GM18519 (cell line): ENCODE results near the gene PRKG1.
"Not testable (repeated sequence)": the region's sequence is repeated elsewhere in the genome, so short reads cannot be mapped to it uniquely, and the experiment has no call there.

Source experiments
- ATAC-seq: cut with Tn5 transposase; IDR thresholded peaks from one replicate; pipeline ENCODE4 v1.9.1; 2021; ENCODE audit warnings: mild to moderate bottlenecking, moderate library complexity; ENCODE audit not compliant: unreplicated experiment, low FRiP score

The PRKG1 gene

DNA sequence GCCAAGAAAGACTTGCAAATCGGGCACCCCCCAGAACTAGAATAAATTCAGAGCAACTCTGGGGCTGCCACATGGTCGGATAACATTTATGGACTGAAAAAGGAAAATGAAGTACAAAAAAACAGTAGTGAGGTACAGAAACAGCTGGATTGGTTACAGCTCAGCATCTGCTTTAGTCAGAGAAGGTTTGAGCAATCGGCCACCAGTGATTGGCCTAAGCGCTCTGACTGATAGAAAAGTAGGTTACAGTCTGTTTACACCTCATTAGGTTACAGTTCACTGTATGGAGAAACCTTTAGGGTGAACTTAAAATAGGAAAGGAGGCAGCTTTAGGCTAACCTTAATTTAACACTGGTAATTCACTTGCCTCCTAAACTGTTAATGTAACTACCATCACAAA, 1137.8 kb downstream of the PRKG1 start:
- ATAC-seq, result no peak

DNA sequence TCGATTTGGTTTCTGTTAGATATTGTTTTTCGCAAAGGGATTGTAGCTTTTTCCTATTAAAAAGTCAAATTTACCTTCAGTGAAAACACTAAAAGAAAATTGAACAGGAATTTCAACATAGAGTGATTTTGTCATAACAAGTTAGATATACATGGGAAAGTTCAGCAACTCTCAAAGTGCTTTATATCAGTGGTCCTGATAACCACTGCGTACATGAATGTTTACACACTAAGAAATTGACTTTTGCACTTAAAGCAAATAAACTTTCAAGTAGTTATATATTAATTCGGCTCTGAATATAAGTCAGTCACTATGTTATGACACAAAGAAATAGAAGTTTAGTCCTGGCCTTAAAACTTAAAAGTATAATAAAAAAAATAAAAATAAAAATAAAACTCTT, 1138.5 kb downstream of the PRKG1 start:
- ATAC-seq, result no peak

DNA sequence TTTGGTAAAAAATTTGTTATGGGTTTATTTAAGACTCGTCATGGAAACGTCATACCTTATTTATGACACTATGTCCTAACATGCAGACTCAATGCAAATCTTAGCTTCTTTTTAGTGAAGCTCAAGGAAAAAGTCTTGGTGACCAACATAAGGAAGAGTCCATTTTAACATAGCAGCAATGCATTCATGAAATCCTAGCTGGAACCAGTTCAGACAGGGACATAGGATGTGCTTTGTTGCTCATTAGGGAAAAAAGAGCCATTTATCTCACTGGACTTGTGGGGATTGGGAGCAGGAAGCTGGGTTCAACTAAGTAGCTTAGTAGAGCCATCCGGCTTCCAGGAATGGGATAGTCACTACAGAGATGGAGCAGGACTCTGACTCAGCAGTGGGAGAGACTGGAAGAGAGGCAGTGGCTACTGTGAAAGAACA, 1139.0 kb downstream of the PRKG1 start:
- no peak for ATAC-seq

DNA sequence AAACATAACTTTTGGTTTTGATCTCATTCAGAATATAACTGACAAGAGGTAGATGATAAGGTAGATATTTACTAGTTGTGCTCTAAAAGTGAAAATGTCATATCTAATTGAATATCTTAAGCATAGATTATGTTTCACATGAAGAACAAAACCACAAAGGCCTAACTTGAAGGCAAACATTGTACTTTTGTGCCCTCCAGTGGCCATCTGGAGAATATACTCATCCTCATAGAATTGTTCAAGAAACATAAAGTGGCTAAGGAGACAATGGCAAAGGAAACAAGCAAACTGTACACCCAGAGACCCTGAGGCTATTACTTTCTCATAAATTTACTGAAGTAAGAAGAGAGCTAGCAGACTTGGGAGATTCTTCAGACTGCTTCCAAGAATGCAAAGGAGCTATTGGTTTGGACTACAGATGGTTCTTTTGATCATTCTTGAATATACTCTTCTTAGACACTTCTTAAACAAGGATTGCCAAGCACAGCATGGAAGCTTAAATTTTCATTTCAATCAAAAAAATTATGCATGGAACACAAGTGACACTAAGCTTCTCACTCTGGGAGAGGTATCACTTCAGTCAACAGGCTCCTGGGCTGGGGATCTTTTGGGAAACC, 1141.6 kb downstream of the PRKG1 start:
- ATAC-seq, result peak; percentile 72

DNA sequence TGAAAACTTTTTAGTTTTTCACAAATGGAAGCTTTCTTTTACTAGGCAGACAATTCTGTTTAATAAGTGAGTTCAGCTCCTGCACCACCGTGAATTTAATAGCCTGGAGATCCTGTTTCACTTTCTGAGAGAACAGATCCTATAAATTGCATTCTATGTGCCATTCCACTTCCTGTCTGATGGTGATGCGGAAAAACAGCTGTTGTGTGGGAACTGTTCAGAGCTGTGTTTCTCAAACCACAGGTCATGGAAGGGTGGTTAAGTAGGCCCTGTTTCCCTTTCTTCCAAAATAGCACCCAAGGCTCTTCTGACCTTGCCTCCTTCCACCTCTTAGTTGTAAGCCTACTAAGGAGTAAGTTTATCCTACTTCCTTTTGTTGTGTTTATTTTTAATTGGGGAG, 1142.6 kb downstream of the PRKG1 start:
- ATAC-seq, result peak; percentile 63

DNA sequence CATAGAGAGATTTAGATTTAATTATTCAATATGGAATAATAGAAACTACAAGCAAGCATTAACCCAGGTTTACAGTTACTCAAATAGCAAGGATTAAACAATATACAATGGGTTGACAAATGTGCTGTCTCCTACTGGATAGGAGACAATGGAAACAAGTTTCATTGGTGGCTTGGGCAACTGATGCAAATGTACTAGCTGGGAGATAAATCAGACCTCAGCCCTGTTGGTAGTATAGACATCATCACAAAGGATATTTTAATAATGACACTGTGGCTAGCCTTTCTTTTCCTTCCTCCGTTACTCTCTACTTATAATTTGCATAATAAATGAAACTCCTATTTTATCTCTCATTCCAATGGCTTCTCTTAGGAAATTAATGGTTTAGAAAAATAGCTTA, 1143.2 kb downstream of the PRKG1 start:
- ATAC-seq, result no peak

DNA sequence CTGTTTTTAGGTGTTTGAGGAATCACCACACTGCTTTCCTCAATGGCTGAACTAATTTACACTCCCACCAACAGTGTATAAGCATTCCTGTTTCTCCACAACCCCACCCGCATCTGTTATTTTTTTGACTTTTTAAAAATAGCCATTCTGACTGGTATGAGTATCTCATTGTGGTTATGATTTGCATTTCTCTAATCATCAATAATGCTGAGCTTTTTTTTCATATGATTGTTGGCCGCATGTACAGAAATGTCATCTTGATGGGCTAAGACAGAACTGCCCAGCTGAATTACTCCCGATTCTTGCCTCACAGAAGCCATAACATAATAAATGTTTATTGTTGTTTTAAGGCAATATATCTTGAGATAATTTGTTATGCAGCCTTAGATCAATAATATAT, 1146.7 kb downstream of the PRKG1 start:
- ATAC-seq, result no peak

DNA sequence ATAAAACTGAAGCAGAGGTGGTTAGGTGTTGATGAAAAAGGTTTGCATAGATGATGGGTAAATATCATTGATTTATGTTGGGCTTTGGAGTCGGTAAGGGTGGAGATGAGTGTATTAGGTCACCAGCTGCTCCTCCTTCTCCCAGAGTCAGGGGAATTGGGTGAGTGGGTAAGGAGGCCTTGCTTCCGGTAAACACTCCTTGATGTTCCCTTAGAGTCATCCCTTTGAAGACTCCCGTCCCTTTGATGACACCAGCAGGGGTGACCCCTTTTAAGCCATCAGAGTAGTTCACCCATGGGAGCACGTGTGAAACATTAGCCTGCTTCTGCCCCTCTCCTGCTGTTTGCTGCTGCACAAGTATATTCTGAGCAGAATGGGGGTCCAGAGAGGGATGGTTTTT, 1147.6 kb downstream of the PRKG1 start:
- no peak for ATAC-seq

DNA sequence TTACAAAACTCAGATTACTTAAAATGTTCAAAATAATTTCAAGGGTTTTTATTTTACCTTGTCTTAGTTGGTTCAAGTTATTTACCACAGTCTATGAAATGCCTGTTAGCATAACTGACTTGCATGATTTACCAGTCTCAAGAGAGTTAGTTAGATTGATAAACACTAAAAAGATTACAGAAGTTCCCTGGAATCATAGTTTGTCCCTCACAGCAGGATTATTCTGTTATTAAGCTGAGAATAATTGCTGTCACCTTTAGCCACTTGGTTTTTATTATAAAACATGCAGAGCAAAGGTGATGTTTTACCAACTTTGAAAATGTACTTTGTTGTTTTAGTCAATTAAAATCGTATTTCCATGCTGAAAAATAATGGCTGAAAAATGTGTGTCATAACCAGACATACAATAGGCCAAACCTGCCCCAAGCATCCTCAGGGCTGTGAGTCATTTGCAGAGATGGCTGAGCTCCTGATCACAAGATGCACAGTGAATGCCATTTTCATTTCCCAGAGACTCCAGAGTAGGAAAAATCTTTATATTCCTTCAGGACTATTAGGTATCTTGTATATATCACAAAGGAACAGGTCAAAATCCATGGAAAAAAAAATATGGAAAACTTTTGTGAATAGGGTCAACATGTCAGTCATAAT, 1152.0 kb downstream of the PRKG1 start:
- no peak for ATAC-seq

DNA sequence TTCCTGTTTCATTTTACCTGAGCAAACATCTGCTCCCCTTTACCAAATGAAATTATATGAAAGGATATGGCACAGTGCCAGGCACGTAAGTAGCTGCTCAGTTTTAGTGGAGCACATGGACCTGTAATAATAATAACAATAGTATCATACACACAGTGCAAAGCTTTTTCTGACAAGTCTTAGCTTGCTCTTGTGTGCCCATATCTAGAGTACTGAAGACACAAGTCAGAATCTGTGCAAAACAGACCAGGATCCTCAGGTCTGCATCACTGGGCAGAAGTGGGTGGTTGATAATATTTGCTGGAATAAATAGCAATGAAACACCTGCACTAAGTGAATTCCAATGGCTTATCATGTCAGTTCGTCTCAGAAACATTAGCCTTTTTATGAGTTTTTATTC, 1154.3 kb downstream of the PRKG1 start:
- no peak for ATAC-seq

DNA sequence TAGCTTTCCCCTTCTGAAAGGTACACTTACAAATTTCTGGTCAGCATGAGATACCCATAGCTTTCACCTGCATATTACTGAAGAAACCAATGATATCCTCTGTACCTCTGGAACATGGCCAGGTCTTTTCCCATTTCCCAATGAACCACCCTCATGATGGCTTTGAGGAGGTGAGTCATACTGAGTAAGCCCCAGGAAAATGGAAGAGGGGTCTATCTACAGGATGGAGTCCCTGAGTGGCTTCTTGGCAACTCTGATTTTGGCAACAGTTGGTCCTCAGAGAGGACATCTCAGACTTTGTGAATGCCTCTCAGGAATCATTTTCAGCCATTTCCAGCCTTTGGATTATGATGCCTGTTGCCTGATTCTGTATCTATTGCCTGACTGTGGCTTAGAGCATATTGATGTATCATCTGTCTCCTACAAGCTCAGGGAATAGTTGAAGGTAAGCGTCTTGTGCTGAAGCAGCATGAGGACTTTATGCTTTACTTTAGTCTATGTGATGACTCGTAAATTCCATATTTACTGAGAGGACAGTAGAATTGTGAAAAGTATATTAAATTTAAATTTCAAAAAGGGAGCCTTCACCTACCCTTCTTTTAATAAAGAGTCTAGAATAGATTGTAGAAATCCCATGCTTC, 1155.1 kb downstream of the PRKG1 start:
- no peak for ATAC-seq

DNA sequence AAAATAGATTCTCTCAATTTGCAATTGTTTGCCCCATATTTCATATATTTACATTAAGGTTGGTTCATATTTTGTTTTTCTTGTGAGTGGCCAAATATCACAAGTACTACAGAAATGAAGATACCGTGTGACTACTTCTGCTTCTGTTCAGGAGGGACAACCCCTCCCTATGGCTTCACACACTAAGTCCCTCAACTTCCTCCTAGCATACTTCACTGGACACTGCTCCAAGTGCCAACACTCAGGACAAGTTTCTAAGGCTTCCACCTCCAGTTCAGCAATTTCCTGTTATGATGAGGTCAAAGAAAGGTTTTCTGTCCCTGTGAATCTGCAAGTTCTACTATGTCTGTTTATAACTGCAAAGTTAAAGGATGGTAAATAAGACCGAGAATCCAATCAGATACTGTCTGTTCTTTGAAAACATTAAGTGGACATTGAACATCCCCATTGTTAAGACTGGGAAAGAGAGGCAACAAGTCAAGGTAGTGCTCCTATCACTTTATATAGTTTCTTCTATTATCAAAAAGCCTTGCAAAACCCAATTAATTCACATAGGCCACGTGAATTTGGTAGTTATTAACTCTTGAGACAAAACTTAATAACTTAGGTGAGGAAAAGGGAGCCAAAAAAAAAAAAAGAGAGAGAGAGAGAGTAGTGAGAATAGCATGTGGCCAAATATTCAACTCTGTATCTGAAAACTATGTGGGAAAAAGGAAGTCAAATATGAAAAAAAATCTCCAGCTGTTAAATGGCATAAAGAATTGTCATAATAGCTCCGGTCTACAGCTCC, 1158.5 kb downstream of the PRKG1 start:
- ATAC-seq, result peak; percentile 96

DNA sequence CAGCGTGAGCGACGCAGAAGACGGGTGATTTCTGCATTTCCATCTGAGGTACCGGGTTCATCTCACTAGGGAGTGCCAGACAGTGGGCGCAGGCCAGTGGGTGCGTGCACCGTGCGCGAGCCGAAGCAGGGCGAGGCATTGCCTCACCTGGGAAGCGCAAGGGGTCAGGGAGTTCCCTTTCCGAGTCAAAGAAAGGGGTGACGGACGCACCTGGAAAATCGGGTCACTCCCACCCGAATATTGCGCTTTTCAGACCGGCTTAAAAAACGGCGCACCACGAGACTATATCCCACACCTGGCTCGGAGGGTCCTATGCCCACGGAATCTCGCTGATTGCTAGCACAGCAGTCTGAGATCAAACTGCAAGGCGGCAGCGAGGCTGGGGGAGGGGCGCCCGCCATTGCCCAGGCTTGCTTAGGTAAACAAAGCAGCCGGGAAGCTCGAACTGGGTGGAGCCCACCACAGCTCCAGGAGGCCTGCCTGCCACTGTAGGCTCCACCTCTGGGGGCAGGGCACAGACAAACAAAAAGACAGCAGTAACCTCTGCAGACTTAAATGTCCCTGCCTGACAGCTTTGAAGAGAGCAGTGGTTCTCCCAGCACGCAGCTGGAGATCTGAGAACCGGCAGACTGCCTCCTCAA, 1159.2 kb downstream of the PRKG1 start:
- not testable (repeated sequence) for ATAC-seq

DNA sequence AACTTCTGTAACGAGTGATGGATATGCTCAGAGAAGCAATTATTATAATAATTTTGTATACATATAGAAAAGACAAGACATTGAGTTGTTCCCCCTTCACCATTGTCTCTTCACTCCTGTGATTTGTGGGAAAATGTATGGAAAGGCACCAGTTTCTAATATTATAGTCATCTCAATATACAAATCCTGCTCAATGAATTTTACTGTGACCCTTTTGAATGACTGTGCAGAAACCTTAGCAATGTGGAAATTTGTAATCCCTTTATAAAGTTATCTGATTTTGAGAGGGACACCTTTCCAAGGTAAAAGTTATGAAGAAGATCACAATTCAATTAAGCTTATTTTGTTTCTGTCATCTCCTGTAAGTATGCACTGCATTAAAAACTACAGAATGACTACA, 1165.5 kb downstream of the PRKG1 start:
- no peak for ATAC-seq

DNA sequence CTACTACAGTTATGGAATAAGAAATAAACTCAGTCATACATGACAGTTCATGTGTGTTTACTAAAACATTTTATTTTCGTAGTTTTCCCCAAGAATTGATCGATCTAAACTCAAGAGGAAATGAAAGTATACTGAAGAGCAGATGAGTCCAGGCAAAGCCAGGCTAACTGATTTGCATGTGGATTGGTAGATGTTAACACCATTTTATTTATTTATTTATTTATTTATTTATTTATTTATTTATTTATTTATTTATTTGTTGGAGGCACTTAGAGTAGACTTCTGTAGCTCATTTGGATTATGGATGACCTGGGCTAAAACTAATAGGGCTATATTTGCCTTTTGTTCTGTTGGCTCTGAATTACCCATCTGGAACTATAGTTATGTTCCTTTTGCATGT, 1171.3 kb downstream of the PRKG1 start:
- ATAC-seq, result no peak

DNA sequence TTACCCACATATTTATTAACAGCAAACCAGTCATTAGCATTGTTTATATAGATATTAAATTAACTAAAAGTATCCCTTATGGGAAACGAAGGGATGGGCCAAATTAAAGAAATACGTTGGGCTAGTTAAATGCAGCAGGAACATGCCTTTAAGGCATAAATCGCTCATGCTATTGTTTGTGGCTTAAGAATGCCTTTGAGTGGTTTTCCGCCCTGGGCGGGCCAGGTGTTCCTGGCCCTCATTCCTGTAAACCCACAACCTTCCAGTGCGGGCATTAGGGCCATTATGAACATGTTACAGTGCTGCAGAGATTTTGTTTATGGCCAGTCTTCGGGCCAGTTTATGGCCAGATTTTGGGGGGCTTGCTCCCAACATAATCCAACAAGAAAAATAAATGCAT, 1173.6 kb downstream of the PRKG1 start:
- not testable (repeated sequence) for ATAC-seq

DNA sequence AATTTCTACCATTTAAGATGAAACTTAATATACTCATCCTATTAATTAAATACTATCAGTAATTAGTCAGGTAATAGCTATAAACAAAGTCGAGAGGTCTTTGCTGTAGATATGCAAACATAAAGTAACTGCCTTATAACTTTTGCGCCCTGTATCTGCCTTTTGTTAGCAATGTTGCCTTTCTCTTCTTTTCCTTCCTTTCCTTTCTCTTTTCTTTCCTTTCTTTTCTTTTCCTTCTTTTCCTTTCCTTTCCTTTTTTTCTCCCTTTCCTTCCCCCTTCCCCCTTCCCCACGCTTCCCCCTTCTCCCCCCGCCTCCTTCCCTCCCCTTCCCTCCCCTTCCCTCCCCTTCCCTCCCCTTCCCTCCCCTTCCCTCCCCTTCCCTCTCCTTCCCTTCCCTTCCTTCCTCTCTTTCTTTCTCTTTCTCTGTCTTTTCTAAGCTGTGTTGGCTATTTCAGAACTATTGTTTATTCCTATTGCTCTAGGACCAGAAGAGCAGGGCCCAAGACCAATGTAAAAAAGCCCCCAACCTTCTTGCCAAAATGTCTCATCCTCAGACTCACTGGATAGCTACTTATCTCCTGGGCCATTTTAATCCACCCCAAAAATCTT, 1174.5 kb downstream of the PRKG1 start:
- ATAC-seq, result no peak

DNA sequence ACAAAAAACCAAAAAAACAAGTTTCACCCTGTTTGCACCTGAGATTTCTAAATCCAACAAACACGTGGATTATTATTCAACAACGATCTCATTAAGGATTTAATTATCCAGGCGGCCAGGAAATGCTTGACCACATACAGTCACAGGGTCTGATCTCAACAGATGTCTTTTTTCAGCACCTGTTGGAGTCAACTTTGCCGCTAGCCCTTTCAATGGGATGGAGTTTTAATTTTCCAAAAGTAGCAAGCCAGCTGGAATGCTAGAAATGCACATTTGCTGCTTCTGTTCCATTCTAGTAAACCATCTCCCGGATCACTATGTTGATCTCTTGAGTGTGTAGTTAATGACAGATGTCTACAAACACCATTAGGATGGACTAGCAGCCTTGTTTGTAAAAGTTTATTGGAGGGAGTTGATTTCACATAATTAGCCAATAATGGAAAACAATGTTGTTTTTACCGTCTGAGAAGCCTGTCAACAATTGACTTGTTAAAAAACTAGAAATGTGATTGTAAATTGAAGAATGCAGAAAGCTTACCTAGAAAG, 1175.6 kb downstream of the PRKG1 start:
- no peak for ATAC-seq

DNA sequence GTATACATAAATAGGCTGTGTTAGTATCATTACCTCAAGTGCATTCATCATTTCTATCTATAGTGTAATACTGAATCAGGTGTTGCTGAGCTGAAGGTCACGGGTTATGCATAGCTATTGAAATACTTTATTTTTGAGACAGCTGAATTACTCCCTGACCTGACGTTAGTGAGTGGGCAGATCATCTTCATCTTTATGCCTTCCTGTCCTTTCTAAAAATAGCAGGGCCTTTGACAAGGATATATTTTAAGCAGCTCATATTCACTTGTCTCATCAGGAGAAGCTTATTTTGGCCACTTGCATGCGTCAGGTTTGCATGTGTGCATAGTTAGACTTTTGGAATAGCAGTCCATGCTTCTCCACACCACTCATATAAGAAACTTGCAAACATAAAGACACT, 1176.2 kb downstream of the PRKG1 start:
- no peak for ATAC-seq

DNA sequence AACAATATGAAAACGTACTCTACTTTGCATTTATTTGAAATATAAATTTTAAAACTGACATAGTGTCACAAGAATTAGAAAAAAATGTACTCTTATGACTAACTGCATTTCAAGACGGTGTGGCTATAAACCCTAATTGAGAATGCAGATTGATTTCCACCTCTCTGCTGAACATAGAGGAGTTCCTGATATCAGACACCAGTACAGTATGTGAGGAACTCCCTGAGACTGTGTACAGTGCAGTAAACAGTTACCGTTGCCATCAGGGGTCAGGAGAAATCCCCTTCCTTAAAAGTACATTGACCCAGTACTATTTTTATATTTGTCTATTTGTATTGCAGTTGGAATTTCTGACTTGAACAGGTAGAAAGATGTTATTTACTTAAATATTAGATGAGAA, 1178.0 kb downstream of the PRKG1 start:
- no peak for ATAC-seq
